GM18870 (cell line): ENCODE data around the gene ACAA1.
"Not testable (repeated sequence)": the region's sequence is repeated elsewhere in the genome, so short reads cannot be mapped to it uniquely, and the experiment has no call there.

ENCODE experiments used
- ATAC-seq: cut with Tn5 transposase; IDR thresholded peaks from one replicate; pipeline ENCODE4 v1.9.1; 2021; ENCODE audit warnings: moderate library complexity; ENCODE audit not compliant: unreplicated experiment

Gene ACAA1

GRCh38 chr3:38107911-38108648 lies 28.8 kb downstream of the ACAA1 start:
- ATAC-seq, result no peak

- no peak for ATAC-seq
Observed at GRCh38 chr3:38105525-38105924, 31.4 kb downstream of the ACAA1 start.

- no peak for ATAC-seq
Observed at GRCh38 chr3:38102444-38102814, 34.5 kb downstream of the ACAA1 start.

GRCh38 chr3:38101811-38102443 lies 35.0 kb downstream of the ACAA1 start:
- ATAC-seq, result no peak

GRCh38 chr3:38100498-38100897 lies 36.4 kb downstream of the ACAA1 start:
- no peak for ATAC-seq

- ATAC-seq, result no peak
Observed at GRCh38 chr3:38099518-38099917, 37.4 kb downstream of the ACAA1 start.

- ATAC-seq, result no peak
Observed at GRCh38 chr3:38098376-38098723, 38.6 kb downstream of the ACAA1 start.

GRCh38 chr3:38097446-38098375 lies 39.2 kb downstream of the ACAA1 start:
- ATAC-seq, result no peak

GRCh38 chr3:38095669-38096483 lies 41.1 kb downstream of the ACAA1 start:
- no peak for ATAC-seq

- no peak for ATAC-seq
Observed at GRCh38 chr3:38094999-38095398, 41.9 kb downstream of the ACAA1 start.

- ATAC-seq, result no peak
Observed at GRCh38 chr3:38090453-38090852, 46.5 kb downstream of the ACAA1 start.

GRCh38 chr3:38089163-38089562 lies 47.8 kb downstream of the ACAA1 start:
- no peak for ATAC-seq

DNA sequence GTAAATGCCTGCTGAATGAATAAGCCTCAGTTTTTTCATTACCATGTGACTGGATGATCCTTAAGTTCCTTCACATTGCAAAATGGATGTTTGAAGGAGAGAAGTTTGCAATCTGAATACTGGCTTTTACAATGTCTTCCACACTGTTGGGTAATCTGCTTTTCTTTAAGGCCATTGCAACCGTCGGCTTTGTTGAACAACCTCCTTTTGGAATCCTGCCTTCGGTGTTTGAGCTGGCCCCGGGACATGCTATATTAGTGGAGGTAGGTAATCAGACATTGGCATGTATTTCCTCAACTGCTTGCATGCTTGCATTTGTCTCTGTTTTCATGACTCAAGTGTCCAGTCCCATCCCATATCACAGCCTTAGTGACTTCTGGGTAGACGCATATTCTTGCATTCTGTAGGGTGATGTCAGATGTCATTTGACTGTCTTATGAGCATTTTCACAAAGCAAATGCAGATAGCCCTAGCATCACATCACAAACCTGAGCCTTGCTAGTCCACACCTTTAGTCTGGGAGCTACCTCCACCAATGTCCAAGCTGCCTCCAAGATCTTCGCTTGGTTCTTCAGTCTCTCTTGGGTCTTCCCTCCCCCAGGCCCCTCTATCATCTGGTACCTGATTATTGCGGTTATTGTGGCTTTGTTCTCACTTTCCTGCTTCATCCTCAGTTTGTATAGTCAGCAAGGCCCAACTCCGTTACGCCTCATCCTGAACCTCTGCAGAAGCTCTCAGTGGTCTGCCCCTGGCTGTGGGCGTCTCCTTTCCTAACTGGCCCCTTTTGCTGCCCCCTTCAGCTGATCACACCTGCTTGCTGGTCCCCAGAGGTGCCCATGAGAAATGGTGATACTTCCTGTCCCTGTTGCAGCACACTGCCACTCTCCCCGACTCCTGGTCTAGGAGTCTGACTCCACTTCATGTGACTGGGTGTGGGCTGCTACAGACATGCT lies 48.5 kb downstream of the ACAA1 start:
- ATAC-seq, result no peak

- ATAC-seq, result not testable (repeated sequence)
Observed at GRCh38 chr3:38087278-38087677, 49.6 kb downstream of the ACAA1 start.

- no peak for ATAC-seq
Observed at GRCh38 chr3:38086496-38086895, 50.4 kb downstream of the ACAA1 start.

GRCh38 chr3:38085943-38086324 lies 51.0 kb downstream of the ACAA1 start:
- no peak for ATAC-seq

DNA sequence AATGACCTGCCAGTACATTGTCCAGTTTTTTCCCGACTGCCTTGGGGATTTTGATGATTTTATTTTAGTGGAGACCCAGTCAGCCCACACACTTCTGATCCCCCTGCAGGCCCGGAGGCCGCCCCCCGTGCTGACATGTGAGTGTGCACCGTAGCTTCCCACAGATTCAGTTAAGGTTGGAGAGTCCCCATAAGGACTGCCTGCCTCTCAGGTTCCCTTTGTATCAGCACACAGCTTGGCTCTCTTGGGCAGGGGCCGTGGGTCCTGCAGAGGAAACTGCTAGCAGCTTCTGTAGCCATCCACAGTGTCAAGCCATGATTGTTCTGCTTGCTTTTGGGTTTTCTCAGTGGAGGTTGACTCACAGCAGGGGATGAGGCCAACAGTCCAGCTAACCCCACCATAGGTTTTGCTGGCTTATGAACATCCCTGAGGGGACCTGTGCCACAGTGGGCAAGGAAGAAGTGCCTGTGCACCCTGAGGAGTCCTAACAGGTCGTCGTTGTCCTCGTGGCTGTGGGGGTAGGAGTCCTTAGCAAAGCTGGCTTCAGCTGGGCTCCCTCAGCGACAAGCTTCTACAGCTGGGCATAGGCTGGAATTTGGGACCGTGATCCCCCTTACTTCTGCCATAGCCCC lies 51.5 kb downstream of the ACAA1 start:
- ATAC-seq, result no peak

GRCh38 chr3:38084334-38085310 lies 52.3 kb downstream of the ACAA1 start:
- no peak for ATAC-seq
